ENCODE measurements around the gene HDGFL1.

- TF ChIP-seq, protein P1, sequence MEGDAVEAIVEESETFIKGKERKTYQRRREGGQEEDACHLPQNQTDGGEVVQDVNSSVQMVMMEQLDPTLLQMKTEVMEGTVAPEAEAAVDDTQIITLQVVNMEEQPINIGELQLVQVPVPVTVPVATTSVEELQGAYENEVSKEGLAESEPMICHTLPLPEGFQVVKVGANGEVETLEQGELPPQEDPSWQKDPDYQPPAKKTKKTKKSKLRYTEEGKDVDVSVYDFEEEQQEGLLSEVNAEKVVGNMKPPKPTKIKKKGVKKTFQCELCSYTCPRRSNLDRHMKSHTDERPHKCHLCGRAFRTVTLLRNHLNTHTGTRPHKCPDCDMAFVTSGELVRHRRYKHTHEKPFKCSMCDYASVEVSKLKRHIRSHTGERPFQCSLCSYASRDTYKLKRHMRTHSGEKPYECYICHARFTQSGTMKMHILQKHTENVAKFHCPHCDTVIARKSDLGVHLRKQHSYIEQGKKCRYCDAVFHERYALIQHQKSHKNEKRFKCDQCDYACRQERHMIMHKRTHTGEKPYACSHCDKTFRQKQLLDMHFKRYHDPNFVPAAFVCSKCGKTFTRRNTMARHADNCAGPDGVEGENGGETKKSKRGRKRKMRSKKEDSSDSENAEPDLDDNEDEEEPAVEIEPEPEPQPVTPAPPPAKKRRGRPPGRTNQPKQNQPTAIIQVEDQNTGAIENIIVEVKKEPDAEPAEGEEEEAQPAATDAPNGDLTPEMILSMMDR (conservative IDR thresholded peaks at IDR 0.05; ENCODE audit: low read depth, low read length) = no peak
- TF ChIP-seq EZH2 (IDR thresholded peaks at IDR 0.05; ENCODE audit: borderline replicate concordance, low read depth, low read length, poor library complexity, severe bottlenecking) = no peak
These were observed 29.0 kb downstream of the HDGFL1 start for GRCh38 chr6:22598339-22598738.

All from A673 (cell line).